Gastroesophageal sphincter (tissue), 4 donors: Measurements from ENCODE around the gene NT5M. TPM values are rescaled to one million over a fixed set of nuclear protein-coding genes. Genes with fewer than 3 reads are reported as not detected.

Experiments used
- ATAC-seq: fragments of 150-250 bp; one replicate; pipeline ENCODE4 v1.9.1; 2016; ENCODE audit warnings: mild to moderate bottlenecking, moderate library complexity
- H3K27ac ChIP-seq, 4 donors: fragments of 200-600 bp; sonication (generic) in 3 of 4; 1 replicate in 3 of 4; 2 replicates in 1 of 4; pipeline ENCODE4 v1.5.1; 2016 to 2019
- H3K27me3 ChIP-seq: fragments of 200-600 bp; sonication (generic); one replicate; pipeline ENCODE4 v1.5.1; 2019
- H3K36me3 ChIP-seq, 2 donors: fragments of 200-600 bp; sonication (generic); one replicate each; pipeline ENCODE4 v1.5.1; 2019; ENCODE audit warnings: control low read depth in 1 of 2
- H3K4me1 ChIP-seq, 3 donors: fragments of 200-600 bp; sonication (generic); 1 replicate in 2 of 3; 2 replicates in 1 of 3; pipeline ENCODE4 v1.5.1; 2016 to 2019; ENCODE audit warnings: control low read depth in 2 of 3
- H3K4me3 ChIP-seq, 2 donors: fragments of 200-600 bp; sonication (generic); one replicate each; pipeline ENCODE4 v1.5.1; 2019; ENCODE audit warnings: mild to moderate bottlenecking in 1 of 2, moderate library complexity in 1 of 2
- H3K9me3 ChIP-seq, 3 donors: fragments of 200-600 bp; sonication (generic); one replicate each; pipeline ENCODE4 v1.5.1; 2017 to 2019; ENCODE audit warnings: control low read depth in 2 of 3
- CTCF ChIP-seq, 4 experiments: fragments of 200-600 bp in 2 of 4; fragments of 450-650 bp in 2 of 4; sonication (generic) in 1 of 4; IDR thresholded peaks; one replicate each; pipeline ENCODE4 v1.5.1; 2017 to 2019; ENCODE audit warnings: antibody characterized with exemption in 4 of 4, mild to moderate bottlenecking in 2 of 4, moderate library complexity in 2 of 4
- EP300 ChIP-seq: sonication (generic); formaldehyde crosslinking; IDR thresholded peaks from one replicate; pipeline ENCODE4 v1.6.1; 2017; ENCODE audit warnings: antibody characterized with exemption, mild to moderate bottlenecking
- POLR2A ChIP-seq, 2 donors: fragments of 450-650 bp; IDR thresholded peaks; one replicate each; pipeline ENCODE4 v1.6.1; 2017; ENCODE audit warnings: antibody characterized with exemption in 2 of 2, mild to moderate bottlenecking in 2 of 2, moderate library complexity in 1 of 2
- POLR2AphosphoS5 ChIP-seq: sonication (generic); formaldehyde crosslinking; IDR thresholded peaks from one replicate; pipeline ENCODE4 v1.6.1; 2017; ENCODE audit warnings: antibody characterized with exemption
- WGBS, 2 donors: methylation state at CpG; one replicate each; pipeline ENCODE4 v1.1.5; 2018; ENCODE audit warnings: low coverage in 1 of 2; 5-methylcytosine and 5-hydroxymethylcytosine counted together
- total RNA-seq, 4 donors: library from RNA; depleted of rRNA; stranded (reverse); fragments of >200 nt; gene quantifications; one replicate each; pipeline ENCODE4 v1.1.0, GENCODE V29; 2016

Gene NT5M
- total RNA-seq, 4 donors from 2014 or later = 2.3 to 9.0 (median 4.5) TPM

- no peak overlapping the region for H3K4me3 ChIP-seq
- H3K4me1 ChIP-seq = no peaks in the 10 kb centered on the region
- TF ChIP-seq POLR2A (IDR thresholded peaks at IDR 0.05) (no peak), POLR2AphosphoS5 (no peak), CTCF (IDR thresholded peaks at IDR 0.05) (no peak), EP300 (no peak)
- H3K27me3 ChIP-seq = peaks cover 14% of the 10 kb centered on the region
- WGBS, 2 donors = 90 to 92% methylated on average over 3 to 4 of the region's 6 CpGs
- no peaks in the 10 kb centered on the region for H3K9me3 ChIP-seq
- H3K36me3 ChIP-seq = no peaks in the 10 kb centered on the region
- no peak overlapping the region for H3K27ac ChIP-seq
- ATAC-seq = no peak
These were observed 72.7 kb downstream of the NT5M start for GRCh38 chr17:17375841-17376240.

- 36 to 39% methylated on average over 2 to 3 of the region's 5 CpGs for WGBS, 2 donors
- TF ChIP-seq CTCF (IDR thresholded peaks at IDR 0.05) = no peak
- no peak for TF ChIP-seq POLR2AphosphoS5
- no peak for TF ChIP-seq EP300
- TF ChIP-seq POLR2A (IDR thresholded peaks at IDR 0.05) = no peak
These were observed 73.2 kb downstream of the NT5M start for GRCh38 chr17:17376362-17376761.

GRCh38 chr17:17377071-17377967, 74.1 kb downstream of the NT5M start:
- Histone ChIP-seq H3K4me3 (no peak overlapping the region), H3K4me1 (no peaks in the 10 kb centered on the region), H3K27ac (no peak overlapping the region), H3K36me3 (no peaks in the 10 kb centered on the region), H3K9me3 (no peaks in the 10 kb centered on the region), H3K27me3 (peaks cover 29% of the 10 kb centered on the region)
- TF ChIP-seq POLR2AphosphoS5 = no peak
- no peak for TF ChIP-seq CTCF (IDR thresholded peaks at IDR 0.05)
- TF ChIP-seq EP300 = no peak
- TF ChIP-seq POLR2A (IDR thresholded peaks at IDR 0.05) = no peak
- no peak for ATAC-seq
- WGBS, 2 donors = 84 to 100% methylated on average over 2 to 13 of the region's 23 CpGs

More at GRCh38 chr17:17376362-17376761, 73.2 kb downstream of the NT5M start:
- H3K9me3 ChIP-seq = no peaks in the 10 kb centered on the region
- H3K36me3 ChIP-seq = no peaks in the 10 kb centered on the region
- no peak overlapping the region for H3K27ac ChIP-seq
- H3K4me3 ChIP-seq = no peak overlapping the region
- peaks cover 19% of the 10 kb centered on the region for H3K27me3 ChIP-seq
- H3K4me1 ChIP-seq = no peaks in the 10 kb centered on the region
- peak; percentile 48 for ATAC-seq

GRCh38 chr17:17379197-17379991, 76.2 kb downstream of the NT5M start:
- no peaks in the 10 kb centered on the region for H3K9me3 ChIP-seq
- H3K4me1 ChIP-seq = no peaks in the 10 kb centered on the region
- H3K27ac ChIP-seq = no peak overlapping the region
- no peaks in the 10 kb centered on the region for H3K36me3 ChIP-seq
- WGBS, 2 donors = 40 to 65% methylated on average over 7 to 10 of the region's 12 CpGs
- no peak for TF ChIP-seq POLR2AphosphoS5
- no peak for TF ChIP-seq CTCF (IDR thresholded peaks at IDR 0.05)
- H3K4me3 ChIP-seq = no peak overlapping the region
- ATAC-seq = no peak
- H3K27me3 ChIP-seq = peaks cover 43% of the 10 kb centered on the region
